H1 (cell line): ENCODE results near the gene SRGAP3. TPM values are rescaled to one million over a fixed set of nuclear protein-coding genes. Genes with fewer than 3 reads are reported as not detected.

Experiments
- JUND ChIP-seq: IDR thresholded peaks from 2 replicates; pipeline ENCODE4 v1.6.1; 2011; ENCODE audit warnings: mild to moderate bottlenecking, improper control_type of control experiment, low read length
- TCF12 ChIP-seq: IDR thresholded peaks from 2 replicates; pipeline ENCODE4 v1.6.1; 2011; ENCODE audit warnings: low read depth, mild to moderate bottlenecking, low read length
- polyA plus RNA-seq, 7 experiments: library from polyadenylated mRNA; depleted of rRNA in 3 of 7; stranded (reverse) in 5 of 7; unstranded in 2 of 7; fragments of >200 nt in 5 of 7; fragments of 200-250 nt in 2 of 7; gene quantifications; 1 replicate in 5 of 7; 2 replicates in 1 of 7; 4 replicates in 1 of 7; pipeline versions ENCODE4 v1.2.1 to v1.2.3, GENCODE V29; 2011 to 2013; ENCODE audit warnings: missing spikeins in 2 of 7, mixed read lengths in 2 of 7
- total RNA-seq: library from RNA; stranded (reverse); fragmentation: NEBNext Ultra II Directional; extraction: Animal tissue kit (Norgen Biotek cat#: 25700); gene quantifications from 2 replicates; pipeline ENCODE4 v1.2.1, GENCODE V29; 2021
- TF ChIP-seq, protein P1 (sequence below): IDR thresholded peaks from 2 replicates; pipeline ENCODE4 v1.6.1; 2012; ENCODE audit warnings: low read length, inconsistent platforms

The SRGAP3 gene
- total and polyA plus RNA-seq, 2 of the 8 experiments (the other 6 are each of a cell fraction or from before 2014, with no cell fraction given), result 5.8 to 11.4 TPM

DNA sequence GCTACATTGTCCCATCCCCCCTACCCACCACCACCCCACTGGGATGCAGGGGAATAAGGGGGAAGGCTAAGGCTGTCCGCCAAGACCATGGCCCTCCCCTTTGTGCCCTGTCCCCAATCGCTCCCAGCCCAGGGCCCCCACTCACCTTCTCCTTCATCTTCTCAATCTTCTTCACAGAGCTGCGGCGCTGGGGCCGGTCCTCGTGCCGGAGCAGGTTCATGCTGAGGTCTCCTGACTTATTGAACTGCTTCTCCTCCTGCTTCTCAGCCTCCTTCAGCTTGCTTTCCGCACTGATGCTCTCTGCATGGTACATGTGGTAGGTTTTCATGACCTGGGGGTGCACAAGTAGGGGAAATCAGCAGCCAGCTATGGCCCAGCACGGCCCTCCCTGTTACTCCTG, 185.2 kb downstream of the SRGAP3 start (continued):
- TF ChIP-seq, protein P1, sequence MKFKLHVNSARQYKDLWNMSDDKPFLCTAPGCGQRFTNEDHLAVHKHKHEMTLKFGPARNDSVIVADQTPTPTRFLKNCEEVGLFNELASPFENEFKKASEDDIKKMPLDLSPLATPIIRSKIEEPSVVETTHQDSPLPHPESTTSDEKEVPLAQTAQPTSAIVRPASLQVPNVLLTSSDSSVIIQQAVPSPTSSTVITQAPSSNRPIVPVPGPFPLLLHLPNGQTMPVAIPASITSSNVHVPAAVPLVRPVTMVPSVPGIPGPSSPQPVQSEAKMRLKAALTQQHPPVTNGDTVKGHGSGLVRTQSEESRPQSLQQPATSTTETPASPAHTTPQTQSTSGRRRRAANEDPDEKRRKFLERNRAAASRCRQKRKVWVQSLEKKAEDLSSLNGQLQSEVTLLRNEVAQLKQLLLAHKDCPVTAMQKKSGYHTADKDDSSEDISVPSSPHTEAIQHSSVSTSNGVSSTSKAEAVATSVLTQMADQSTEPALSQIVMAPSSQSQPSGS, result no peak
- TF ChIP-seq JUND, result no peak
- no peak for TF ChIP-seq TCF12
- TF ChIP-seq, all 59 proteins: peak for 0
